Measurements from ENCODE around the gene PPP1CA. TPM values are rescaled to one million over a fixed set of nuclear protein-coding genes. Genes with fewer than 3 reads are reported as not detected.

PPP1CA gene
- total and polyA plus RNA-seq, 3 experiments from 2014 or later: 338 to 564 (median 357) TPM

DNA sequence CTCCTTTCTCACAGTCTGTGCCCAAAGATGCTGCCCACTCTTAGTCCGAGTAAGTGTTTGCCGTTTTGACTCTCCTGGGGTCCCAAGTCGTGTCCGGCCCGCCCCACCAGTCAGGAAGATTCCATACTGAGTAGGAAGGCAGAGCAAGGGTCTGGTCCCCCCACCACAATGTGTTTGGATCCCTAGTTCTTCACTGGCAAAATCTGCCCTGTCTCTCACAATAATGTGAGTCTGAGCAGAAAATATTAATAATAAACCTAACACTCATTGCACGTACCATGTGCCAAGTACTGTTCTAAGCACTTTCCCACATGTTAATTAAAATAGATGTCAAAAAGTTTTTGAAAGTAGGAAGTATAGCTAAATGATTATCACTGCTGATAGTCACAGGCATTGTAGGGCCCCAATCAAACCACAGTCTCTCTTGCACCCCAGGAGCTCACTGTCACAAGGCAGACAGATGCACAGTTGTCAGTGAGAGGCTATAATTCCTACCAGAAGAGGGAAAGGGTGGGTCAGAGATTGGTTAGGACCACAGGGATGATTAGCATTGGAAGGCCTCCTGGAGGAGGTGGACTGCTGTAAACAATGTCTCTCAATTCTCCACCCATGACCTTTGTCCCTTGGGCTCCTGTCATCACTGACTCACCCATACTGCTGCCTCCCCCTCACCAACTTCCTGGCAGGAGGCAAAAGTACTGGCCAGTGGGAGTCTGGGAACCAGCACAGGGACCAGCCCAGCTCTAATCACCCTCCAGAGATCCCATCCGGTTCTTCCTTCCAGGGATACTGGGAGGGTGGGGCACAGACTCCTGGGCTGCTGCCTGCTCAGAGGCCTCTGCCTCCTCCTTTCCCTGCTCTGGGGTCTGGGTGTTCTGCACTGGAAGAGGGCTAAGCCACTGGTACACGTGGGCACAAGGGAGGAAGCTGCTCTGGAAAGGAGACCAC lies 47.3 kb downstream of the PPP1CA start:
- Mint-ChIP-seq H3K27ac (peak overlapping the region; percentile 94 to 99 (median 98)), H3K4me1 (peaks cover 33 to 61% (median 46%) of the 10 kb centered on the region in 3 donors), H3K9me3 (no peaks in the 10 kb centered on the region), H3K4me3 (peak overlapping the region; percentile 92 to 98 (median 95)), H3K27me3 (no peaks in the 10 kb centered on the region), H3K36me3 (peaks cover 0 to 12% (median 0%) of the 10 kb centered on the region in 3 donors)
- Histone ChIP-seq H3K4me1 (ENCODE audit: insufficient read depth, low read length) (peaks cover 50% of the 10 kb centered on the region), H3K27me3 (ENCODE audit: insufficient read depth, low read length, poor library complexity, severe bottlenecking) (no peaks in the 10 kb centered on the region), H3K36me3 (ENCODE audit: insufficient read depth, low read length) (no peaks in the 10 kb centered on the region), H3K4me3 (ENCODE audit: low read length) (peak overlapping the region; percentile 96), H3K9me3 (ENCODE audit: low read length) (no peaks in the 10 kb centered on the region), H3K27ac (ENCODE audit: low read depth, low read length) (peak overlapping the region; percentile 96)
- ChIA-PET POLR2A (interaction anchor here (0.5 to 4.1 kb wide), 17 partner anchors 8 to 113 kb away, joined by 3 to 51 read pairs (median 8); partner anchors contain the start of genes ANKRD13D, CLCF1, PPP1CA and PTPRCAP), CTCF (interaction anchor here (0.7 to 19.6 kb wide), 9 partner anchors 8 to 101 kb away, joined by 3 to 860 read pairs (median 8); partner anchors contain the start of genes CLCF1, PPP1CA and RAD9A)
- no peak for DNase-seq

DNA sequence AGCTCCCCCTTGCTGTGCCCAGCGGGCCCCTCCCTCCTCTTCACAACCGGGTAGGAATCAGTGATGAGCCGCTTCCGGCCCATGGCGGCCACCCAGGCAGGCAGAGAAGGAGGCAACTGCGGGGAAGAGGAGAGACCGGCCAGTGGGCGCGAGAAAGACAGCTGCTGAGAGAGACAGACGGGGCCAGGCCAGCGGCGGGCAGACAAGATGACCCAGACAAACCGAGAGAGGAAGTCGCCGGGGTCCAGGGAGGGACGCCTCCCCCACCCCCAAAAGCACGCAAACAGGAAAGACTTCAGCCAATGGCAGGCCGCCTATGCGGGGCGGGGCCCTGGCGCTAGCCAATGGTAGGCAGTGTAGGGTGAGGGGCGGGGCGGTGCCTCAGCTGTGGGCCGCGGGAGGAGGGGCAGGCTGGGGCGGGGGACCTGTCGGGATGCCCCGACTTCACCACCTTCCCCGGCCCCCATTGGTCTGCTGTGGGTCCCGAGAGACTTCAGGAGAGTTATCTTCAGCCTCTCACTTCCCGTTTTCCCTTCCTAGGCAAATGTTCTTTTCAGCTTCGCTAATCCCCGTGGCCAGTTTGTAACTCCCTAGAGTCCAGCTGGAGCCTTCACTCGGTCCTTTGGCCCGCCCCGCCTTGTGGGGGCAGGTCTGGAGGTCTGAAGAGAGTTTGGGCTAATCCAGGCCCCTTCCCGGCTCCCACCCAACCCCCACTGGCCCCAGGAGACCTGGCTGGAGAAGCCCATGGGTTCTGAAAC lies 48.2 kb downstream of the PPP1CA start, which contains the start of gene POLD4:
TSS of gene POLD4 (minus strand) at position 230 of the 758 bp plus-strand sequence. CDS start at position 83, 147 bp downstream.
- H3K36me3 Mint-ChIP-seq: peaks cover 0 to 12% (median 2%) of the 10 kb centered on the region in 3 donors
- POLR2A ChIA-PET: interaction anchor here (0.5 to 4.1 kb wide), 29 partner anchors 9 to 791 kb away, joined by 3 to 51 read pairs (median 5); partner anchors contain the start of genes AIP, ANKRD13D, CLCF1 and KDM2A
- peak within 1 kb of the TSS; percentile 92 to 98 (median 95) for H3K4me3 Mint-ChIP-seq
- peak within 1 kb of the TSS; percentile 96 for H3K27ac ChIP-seq (ENCODE audit: low read depth, low read length)
- H3K9me3 Mint-ChIP-seq: no peaks in the 10 kb centered on the region
- CTCF ChIA-PET: interaction anchor here (0.6 to 19.6 kb wide), 14 partner anchors 11 to 152 kb away, joined by 3 to 860 read pairs (median 7); partner anchors contain the start of genes CLCF1, PITPNM1, PPP1CA and PTPRCAP
- H3K27ac Mint-ChIP-seq: peak within 1 kb of the TSS; percentile 97 to 99 (median 98)
- no peaks in the 10 kb centered on the region for H3K36me3 ChIP-seq (ENCODE audit: insufficient read depth, low read length)
- peak within 1 kb of the TSS; percentile 96 for H3K4me3 ChIP-seq (ENCODE audit: low read length)
- H3K9me3 ChIP-seq (ENCODE audit: low read length): no peaks in the 10 kb centered on the region
- peaks cover 50% of the 10 kb centered on the region for H3K4me1 ChIP-seq (ENCODE audit: insufficient read depth, low read length)
- peak; percentile 92 to 97 (median 96) for DNase-seq
- H3K4me1 Mint-ChIP-seq: peaks cover 35 to 69% (median 55%) of the 10 kb centered on the region in 3 donors
- H3K27me3 Mint-ChIP-seq: no peaks in the 10 kb centered on the region
- H3K27me3 ChIP-seq (ENCODE audit: insufficient read depth, low read length, poor library complexity, severe bottlenecking): no peaks in the 10 kb centered on the region

GRCh38 chr11:67352546-67353316 lies 48.9 kb downstream of the PPP1CA start:
- CTCF ChIA-PET: interaction anchor here (0.6 to 19.6 kb wide), 15 partner anchors 10 to 153 kb away, joined by 3 to 860 read pairs (median 7); partner anchors contain the start of genes CLCF1, GPR152, PITPNM1 and PPP1CA
- Histone ChIP-seq H3K9me3 (ENCODE audit: low read length) (no peaks in the 10 kb centered on the region), H3K36me3 (ENCODE audit: insufficient read depth, low read length) (no peaks in the 10 kb centered on the region), H3K4me3 (ENCODE audit: low read length) (peak overlapping the region; percentile 96), H3K27me3 (ENCODE audit: insufficient read depth, low read length, poor library complexity, severe bottlenecking) (no peaks in the 10 kb centered on the region), H3K27ac (ENCODE audit: low read depth, low read length) (peak overlapping the region; percentile 96), H3K4me1 (ENCODE audit: insufficient read depth, low read length) (peaks cover 50% of the 10 kb centered on the region)
- peak overlapping the region; percentile 97 to 99 (median 98) for H3K27ac Mint-ChIP-seq
- POLR2A ChIA-PET: interaction anchor here (0.6 to 4.1 kb wide), 27 partner anchors 8 to 790 kb away, joined by 3 to 51 read pairs (median 5); partner anchors contain the start of genes AIP, ANKRD13D, CLCF1 and KDM2A
- peak overlapping the region; percentile 92 to 98 (median 95) for H3K4me3 Mint-ChIP-seq
- no peaks in the 10 kb centered on the region for H3K27me3 Mint-ChIP-seq
- DNase-seq: peak in 1 of 5 donors; percentile 55
- H3K9me3 Mint-ChIP-seq: no peaks in the 10 kb centered on the region
- peaks cover 0 to 12% (median 2%) of the 10 kb centered on the region in 3 donors for H3K36me3 Mint-ChIP-seq
- peaks cover 35 to 67% (median 56%) of the 10 kb centered on the region in 3 donors for H3K4me1 Mint-ChIP-seq

DNA sequence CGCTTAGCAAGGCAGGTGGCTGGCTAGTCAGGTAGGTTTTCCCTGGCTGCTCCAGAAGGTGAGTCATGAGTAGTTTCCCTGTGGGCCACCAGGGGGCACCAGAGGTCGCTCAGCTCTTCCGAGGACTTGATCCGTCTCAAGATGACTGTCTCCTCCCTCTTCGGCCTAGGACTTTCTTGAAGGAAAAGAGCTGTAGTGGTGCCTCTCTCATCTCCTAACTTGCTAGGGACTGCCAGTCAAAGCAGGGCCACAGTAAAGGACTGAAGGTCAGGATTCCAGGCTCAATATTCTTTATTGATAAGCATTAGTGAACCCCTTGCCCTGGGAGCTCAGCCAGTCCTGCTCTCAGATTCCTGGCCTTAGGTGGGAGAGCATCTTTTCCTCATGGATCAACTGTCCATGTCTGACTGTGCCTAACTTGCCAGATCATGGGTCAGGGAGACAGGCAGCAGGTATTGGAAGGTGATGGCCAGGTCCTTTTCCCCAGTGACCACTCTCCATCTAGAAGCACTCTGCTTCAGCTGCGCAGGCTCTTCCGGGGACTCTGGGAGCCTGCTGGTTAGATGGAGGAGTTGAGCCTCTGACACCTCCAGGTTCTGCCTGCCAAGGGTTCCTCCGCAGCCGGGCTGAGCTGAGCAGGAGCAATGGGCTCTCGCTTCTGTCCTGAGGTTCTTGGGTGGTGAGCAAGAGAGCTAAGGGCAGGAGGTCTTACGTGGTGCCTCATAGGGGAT lies 50.2 kb downstream of the PPP1CA start:
- CTCF ChIA-PET: interaction anchor here (0.7 to 19.6 kb wide), 36 partner anchors 8 to 278 kb away, joined by 3 to 860 read pairs (median 5); partner anchors contain the start of genes AIP, ANKRD13D, CDK2AP2 and CLCF1
- Histone ChIP-seq H3K36me3 (ENCODE audit: insufficient read depth, low read length) (no peaks in the 10 kb centered on the region), H3K4me1 (ENCODE audit: insufficient read depth, low read length) (peaks cover 41% of the 10 kb centered on the region), H3K27me3 (ENCODE audit: insufficient read depth, low read length, poor library complexity, severe bottlenecking) (no peaks in the 10 kb centered on the region), H3K4me3 (ENCODE audit: low read length) (peak overlapping the region; percentile 1), H3K27ac (ENCODE audit: low read depth, low read length) (no peak overlapping the region), H3K9me3 (ENCODE audit: low read length) (no peaks in the 10 kb centered on the region)
- Mint-ChIP-seq H3K27me3 (no peaks in the 10 kb centered on the region), H3K4me3 (peak overlapping the region; percentile 67 to 98 (median 80)), H3K36me3 (peaks cover 0 to 12% (median 2%) of the 10 kb centered on the region in 3 donors), H3K4me1 (peaks cover 30 to 59% (median 52%) of the 10 kb centered on the region in 3 donors), H3K27ac (peak overlapping the region; percentile 88 to 97 (median 93)), H3K9me3 (no peaks in the 10 kb centered on the region)
- peak; percentile 55 to 77 (median 63) for DNase-seq
- POLR2A ChIA-PET: interaction anchor here (0.6 to 4.1 kb wide), 6 partner anchors 23 to 229 kb away, joined by 3 to 51 read pairs (median 6); partner anchors contain the start of genes CLCF1, PPP1CA and RAD9A

- no peaks in the 10 kb centered on the region for H3K27me3 ChIP-seq (ENCODE audit: insufficient read depth, low read length, poor library complexity, severe bottlenecking)
- ChIA-PET POLR2A (interaction anchor here (1.8 kb wide), 1 partner anchor 42 kb away, joined by 7 read pairs; the partner anchor contains the start of gene RAD9A), CTCF (interaction anchor here (0.7 to 19.6 kb wide), 12 partner anchors 13 to 116 kb away, joined by 3 to 860 read pairs (median 8); partner anchors contain the start of genes ANKRD13D, CLCF1, PPP1CA and RAD9A)
- Mint-ChIP-seq H3K27ac (peak overlapping the region in 5 of 8 donors; percentile 6 to 86 (median 74)), H3K27me3 (no peaks in the 10 kb centered on the region), H3K9me3 (no peaks in the 10 kb centered on the region), H3K4me3 (no peak overlapping the region), H3K4me1 (peaks cover 33 to 71% (median 61%) of the 10 kb centered on the region in 3 donors), H3K36me3 (peaks cover 0 to 12% (median 2%) of the 10 kb centered on the region in 3 donors)
- H3K4me1 ChIP-seq (ENCODE audit: insufficient read depth, low read length): peaks cover 54% of the 10 kb centered on the region
- no peak for DNase-seq
- H3K9me3 ChIP-seq (ENCODE audit: low read length): no peaks in the 10 kb centered on the region
- H3K36me3 ChIP-seq (ENCODE audit: insufficient read depth, low read length): no peaks in the 10 kb centered on the region
- H3K4me3 ChIP-seq (ENCODE audit: low read length): no peak overlapping the region
- no peak overlapping the region for H3K27ac ChIP-seq (ENCODE audit: low read depth, low read length)
Measured at GRCh38 chr11:67349928-67350465, 51.7 kb downstream of the PPP1CA start.

DNA sequence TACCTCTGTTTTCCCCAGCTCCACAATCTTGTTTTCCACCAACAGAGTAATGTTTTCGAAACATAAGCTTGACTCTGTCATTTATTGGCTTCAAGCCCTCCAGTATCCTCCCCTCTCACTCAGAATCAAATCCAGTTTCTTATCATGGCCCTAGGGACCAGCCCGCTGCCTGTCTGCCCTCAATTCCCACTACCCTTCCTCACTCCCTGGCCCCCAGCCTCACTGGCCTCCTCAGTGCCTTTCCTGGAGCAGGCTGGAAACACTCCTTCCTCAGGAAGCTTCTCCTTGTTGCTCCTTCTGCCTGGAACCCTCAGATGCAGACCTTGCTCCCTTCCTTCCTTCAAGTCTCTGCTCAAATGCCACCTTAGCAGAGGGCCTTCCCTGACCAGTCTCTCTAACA lies 52.2 kb downstream of the PPP1CA start:
- Mint-ChIP-seq H3K27ac (peak overlapping the region in 6 of 8 donors; percentile 17 to 86 (median 70)), H3K27me3 (no peaks in the 10 kb centered on the region), H3K4me1 (peaks cover 32 to 70% (median 59%) of the 10 kb centered on the region in 3 donors), H3K36me3 (peaks cover 0 to 12% (median 2%) of the 10 kb centered on the region in 3 donors), H3K4me3 (no peak overlapping the region), H3K9me3 (no peaks in the 10 kb centered on the region)
- Histone ChIP-seq H3K36me3 (ENCODE audit: insufficient read depth, low read length) (no peaks in the 10 kb centered on the region), H3K4me1 (ENCODE audit: insufficient read depth, low read length) (peaks cover 54% of the 10 kb centered on the region), H3K27me3 (ENCODE audit: insufficient read depth, low read length, poor library complexity, severe bottlenecking) (no peaks in the 10 kb centered on the region), H3K27ac (ENCODE audit: low read depth, low read length) (no peak overlapping the region), H3K9me3 (ENCODE audit: low read length) (no peaks in the 10 kb centered on the region), H3K4me3 (ENCODE audit: low read length) (no peak overlapping the region)
- no peak for DNase-seq
- ChIA-PET CTCF (interaction anchor here (1.0 to 19.6 kb wide), 2 partner anchors 11 to 32 kb away, joined by 3 to 860 read pairs; partner anchors contain the start of genes CLCF1 and RAD9A), POLR2A (interaction anchor here (0.9 kb wide), 1 partner anchor 31 kb away, joined by 4 read pairs; no protein-coding TSS in a partner anchor)

Measured in CD8-positive, alpha-beta memory T cell (primary cell).